GM15510 (cell line): ENCODE data around the gene NUP210.

ENCODE experiments used
- POLR2A ChIP-seq: IDR thresholded peaks from 3 replicates; pipeline ENCODE4 v1.6.1; 2011; ENCODE audit warnings: borderline replicate concordance; ENCODE audit not compliant: insufficient read length; ENCODE audit errors: extremely low read depth

The NUP210 gene

DNA sequence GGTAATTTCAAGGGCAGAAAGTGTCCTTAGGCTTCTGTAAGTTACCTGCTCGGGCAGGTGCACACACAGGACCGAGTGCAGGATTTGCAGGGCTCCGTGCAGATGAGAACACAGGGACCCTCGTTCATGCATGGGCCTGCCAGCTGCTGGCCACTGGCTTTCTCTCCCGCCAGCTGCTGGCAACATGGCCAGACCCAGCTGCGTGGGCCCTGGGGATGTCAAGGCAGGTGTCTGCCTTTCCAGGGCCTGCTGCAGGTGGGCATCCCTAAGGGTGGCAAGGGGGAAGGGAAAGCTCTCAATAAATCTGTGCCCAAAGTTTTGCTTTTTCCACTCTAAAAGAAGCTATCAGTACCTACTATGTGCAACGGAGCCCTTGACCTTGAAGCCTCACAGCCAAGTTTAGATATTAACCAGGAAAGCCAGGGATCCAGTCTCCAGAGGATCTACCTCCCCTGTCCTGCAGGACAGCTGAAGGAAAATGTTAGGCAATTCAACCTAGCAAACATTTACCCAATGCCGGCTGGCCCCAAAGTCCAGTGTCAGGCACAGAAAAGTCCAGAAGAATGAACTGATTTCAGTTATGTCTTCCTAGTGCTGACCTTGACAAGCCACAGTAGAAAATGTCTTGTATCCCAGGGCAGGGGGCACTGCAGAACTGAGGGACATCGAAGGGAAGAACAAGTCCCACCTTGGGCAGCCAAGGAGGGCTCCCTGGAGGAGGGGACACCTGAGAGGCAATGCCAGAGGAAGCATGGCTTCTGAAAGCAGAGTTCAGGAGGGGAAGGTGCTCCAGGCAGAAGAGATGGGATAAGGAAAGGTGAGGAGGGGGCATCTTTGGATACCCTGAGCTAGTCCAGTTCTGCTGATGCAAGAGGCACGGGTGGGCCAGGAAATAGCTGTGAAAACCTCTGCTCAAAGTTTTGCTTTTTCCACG is 26.4 kb downstream of the NUP210 start:
- TF ChIP-seq POLR2A, result no peak

DNA sequence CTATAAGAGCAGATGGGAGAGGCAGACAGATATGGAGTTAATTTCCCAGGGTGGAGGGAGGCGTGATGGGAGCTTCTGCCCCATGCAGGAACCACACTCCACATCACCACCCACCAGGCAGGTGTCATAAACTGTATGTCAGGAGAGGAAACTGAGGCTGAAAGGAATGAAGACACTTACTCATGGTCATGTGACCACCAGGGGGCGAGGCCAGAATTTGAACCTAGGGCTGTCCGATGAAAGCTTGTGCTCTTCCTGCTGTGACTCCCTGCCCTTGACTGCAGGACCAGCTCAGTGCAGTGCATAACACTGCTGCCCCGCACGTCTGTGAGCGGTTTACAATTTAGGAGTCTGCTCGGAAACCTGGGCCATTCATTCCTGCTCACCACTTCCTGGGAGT is 28.8 kb downstream of the NUP210 start:
- TF ChIP-seq POLR2A, result no peak

GRCh38 chr3:13389378-13389777 is 30.7 kb downstream of the NUP210 start:
- no peak for TF ChIP-seq POLR2A

DNA sequence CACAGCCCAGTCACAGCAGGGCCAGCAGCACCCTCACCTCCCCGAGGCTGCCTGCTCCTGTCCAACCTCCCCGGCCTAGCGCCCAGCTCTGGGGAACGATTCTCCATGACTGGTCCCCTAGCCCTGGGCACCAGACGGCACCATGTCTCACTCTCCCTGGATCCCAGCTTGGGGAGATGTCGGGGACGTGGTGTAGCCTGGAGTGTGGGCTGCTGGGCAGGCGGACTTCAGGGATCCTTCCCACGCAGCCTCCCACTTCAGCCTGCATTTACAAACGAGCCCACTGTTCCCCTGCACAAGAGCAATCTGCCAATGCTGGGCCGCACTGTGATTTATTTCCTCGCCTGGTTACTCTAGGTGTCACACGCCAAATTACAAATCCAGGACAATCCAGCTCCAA is 31.3 kb downstream of the NUP210 start:
- TF ChIP-seq POLR2A, result no peak

DNA sequence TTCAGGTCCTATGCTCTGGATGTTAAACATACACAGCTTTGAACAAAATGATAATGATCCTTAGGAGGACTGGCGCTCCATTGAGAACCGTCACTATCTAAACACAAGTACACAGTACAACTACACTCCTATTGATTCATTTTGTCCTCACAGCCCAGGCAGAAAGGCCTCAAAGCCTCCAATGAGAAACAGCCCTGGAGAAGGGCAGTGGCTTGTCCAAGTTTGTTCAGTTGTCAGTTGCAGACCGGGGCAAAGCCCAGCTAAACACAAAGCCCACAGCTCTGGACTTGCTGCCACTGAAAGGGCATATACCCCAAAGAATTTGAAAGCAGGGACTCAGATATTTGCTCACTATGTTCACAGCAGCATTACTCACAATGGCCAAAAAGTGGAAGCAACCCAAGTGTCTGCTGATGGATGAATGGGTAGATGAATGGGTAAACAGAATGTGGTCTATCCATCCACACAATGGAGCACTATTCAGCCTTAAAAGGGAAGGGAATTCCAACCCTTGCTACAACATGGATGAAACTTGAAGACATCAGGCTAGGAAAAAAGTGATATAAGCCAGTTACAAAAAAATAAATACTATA is 34.7 kb downstream of the NUP210 start:
- TF ChIP-seq POLR2A, result no peak

DNA sequence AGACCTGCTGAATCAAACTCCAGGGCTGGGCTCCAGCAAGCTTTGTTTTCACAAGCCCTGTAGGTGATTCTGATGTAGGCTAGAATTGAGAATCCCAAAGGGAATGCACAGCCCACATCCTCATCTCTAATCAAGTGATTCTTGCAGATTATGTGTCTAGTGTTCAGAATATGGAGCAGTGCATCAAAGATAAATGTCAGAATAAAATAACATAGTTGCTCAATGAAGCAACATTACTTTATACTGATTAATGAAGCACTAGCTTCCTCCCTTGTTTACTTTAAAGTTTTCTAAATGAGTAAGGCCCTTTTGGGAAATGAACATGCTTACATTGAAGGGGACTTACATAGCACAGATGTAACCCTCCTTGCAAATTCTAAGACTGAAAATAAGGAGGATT is 39.2 kb downstream of the NUP210 start:
- TF ChIP-seq POLR2A, result no peak

DNA sequence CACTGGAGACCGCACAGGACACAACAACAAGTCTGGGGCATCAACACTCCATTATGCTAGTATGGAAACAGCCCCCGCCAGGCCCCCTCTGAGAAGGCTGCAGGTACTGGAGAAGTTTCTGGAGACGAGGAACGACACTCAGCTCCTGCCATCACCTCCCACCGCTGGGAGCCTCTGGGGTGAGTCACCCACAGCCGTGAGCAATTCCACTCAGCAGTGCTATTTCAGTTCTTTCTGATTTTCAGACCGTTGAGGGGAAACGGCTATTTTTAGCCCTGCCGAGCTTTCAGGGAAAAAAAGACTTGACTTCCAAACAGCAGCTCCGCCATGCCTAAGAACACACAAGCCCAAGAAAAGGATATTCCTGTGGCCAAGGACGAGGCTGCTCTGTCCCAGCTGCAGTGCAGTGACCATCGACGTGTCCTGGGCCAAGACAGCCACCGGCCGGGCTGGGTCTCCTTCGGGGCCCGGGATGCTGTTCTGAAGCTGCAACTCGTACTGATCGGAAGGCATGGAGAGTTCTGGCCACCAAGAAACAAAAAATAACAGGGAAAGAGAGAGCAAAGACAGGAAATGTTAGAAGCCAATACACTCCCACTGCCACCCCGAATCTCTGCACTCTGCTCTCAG is 40.8 kb downstream of the NUP210 start:
- TF ChIP-seq POLR2A, result no peak

DNA sequence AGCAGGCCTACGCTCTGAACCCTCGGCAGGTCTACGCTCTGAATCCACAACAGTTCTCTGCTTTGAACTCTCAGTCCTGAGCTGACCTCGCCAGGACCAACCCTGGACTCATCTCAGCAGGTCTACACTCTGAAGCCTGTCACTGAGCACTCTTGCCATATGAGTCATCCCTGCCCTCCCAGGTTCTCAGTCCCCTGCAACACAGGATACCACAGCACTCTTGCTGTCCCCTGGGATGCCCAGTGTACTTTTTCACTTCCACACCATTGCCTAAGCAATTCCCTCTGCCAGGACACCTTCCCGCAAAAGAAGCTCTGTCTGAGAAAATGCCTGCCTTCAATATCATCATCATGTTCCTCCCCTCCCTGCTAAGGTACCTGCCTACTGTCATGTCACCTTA is 42.0 kb downstream of the NUP210 start:
- no peak for TF ChIP-seq POLR2A

DNA sequence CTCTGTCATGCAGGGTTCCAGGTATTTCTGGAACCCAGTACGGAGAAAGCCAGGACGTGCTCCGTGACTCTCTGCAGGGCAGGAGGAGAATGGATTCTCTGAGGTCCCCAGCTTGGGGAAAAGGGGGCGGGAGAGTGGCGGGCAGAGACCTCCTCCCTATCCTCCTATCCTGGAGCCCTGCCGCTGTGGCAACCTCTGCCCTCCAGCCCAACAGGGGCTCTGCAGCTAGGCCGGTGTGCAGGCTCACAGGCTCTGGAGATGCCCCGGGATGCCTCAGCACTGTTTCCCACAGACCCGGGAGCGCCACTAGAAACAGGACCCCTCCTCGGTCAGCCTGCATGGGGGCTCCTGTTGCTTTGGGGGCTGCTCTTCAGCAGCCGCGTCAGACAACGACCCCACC is 43.1 kb downstream of the NUP210 start:
- TF ChIP-seq POLR2A, result no peak

- no peak for TF ChIP-seq POLR2A
Observed at GRCh38 chr3:13376091-13376490, 44.0 kb downstream of the NUP210 start.

DNA sequence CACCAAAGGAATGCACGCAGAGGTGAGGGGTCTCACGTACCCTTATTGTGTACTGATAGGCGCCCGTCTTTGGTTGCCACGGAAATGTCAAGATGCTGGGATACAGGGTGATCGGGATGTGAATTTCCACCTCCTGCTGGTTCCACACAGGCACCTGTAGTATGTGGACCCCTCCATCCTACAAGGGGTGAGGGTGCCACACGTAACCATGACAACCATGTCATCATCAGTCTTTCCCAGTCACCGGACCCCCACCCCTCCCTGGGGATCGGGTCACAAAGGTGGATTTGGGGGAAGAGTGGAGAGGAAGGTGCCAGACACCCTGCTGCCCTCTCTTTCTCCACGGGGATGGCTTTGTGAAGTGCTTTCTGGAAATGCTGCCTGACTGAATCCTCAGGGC is 44.7 kb downstream of the NUP210 start:
- TF ChIP-seq POLR2A, result no peak

DNA sequence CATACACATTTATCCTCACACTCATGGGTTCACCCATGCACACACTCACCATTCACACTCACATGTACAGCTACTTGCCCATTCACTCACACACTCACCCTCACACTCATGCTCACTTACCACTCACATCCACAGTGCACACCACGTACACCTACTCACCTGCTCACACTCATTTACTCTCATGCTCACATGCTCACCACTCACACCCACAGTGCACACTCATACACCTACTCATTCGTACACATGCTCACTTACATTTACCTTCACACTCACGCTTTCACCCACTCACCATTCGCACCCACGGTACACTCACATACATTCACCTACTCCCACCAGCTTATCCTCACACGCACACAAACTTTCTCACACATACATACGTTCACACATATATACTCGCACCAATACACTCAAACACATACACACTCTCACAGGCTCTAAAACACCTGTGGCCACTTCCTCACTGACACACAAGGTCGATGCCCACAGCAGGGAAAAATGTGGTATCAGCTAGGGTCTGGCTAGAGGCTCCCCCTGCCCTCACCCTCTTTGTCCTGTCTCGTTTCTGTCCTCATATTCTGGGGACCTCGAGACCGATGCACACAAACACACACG is 46.0 kb downstream of the NUP210 start:
- TF ChIP-seq POLR2A, result no peak

DNA sequence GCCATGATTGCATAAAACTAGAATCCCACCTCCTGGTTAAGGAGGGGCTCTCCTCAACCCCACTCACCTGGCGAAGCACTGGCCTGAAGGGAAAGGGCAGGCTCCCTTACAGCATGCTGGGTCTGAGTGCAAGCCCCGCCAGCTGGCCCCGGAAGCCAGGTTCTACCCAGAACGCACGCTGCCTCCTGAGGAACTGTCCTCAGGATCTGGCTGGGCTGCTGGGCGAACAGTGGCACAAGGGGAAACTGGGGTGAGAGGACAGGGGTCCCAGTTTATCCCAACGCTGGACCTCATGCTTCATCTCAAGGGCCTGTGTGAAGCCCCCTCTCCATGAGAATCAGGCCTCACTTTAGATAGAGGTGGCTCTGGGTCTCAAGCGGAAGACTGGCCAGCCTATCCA is 47.5 kb downstream of the NUP210 start:
- no peak for TF ChIP-seq POLR2A

DNA sequence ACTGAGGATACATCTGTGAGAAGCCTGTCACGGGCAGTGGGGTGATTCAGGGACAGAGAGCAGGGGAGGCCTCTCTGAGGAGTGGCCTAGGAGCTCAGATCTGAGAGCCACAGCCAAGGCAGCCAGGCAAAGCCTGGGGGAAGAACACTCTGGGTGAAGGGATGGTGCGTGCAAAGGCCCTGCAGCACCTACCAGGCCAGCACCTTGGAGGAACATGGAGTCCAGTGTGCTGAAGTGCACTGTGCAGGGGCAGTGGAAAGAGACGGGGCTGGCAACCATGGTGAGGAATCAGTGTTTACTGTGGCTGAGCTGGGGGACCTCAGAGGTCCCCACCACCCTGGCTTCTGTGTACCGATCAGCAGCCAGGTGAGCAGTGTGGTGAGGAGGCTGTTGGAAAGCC is 48.0 kb downstream of the NUP210 start:
- peak; percentile 17 for TF ChIP-seq POLR2A
